Cerebellar cortex (tissue), 1 donor: ENCODE results near the gene CUEDC1.
A peak's percentile ranks its signal among the peaks of the same experiment; 100 is the strongest.

Experiments
- DNase-seq: peaks from one replicate; pipeline ENCODE4 v3.0.0-alpha.2; 2015; ENCODE audit warnings: low spot score

The CUEDC1 gene

DNA sequence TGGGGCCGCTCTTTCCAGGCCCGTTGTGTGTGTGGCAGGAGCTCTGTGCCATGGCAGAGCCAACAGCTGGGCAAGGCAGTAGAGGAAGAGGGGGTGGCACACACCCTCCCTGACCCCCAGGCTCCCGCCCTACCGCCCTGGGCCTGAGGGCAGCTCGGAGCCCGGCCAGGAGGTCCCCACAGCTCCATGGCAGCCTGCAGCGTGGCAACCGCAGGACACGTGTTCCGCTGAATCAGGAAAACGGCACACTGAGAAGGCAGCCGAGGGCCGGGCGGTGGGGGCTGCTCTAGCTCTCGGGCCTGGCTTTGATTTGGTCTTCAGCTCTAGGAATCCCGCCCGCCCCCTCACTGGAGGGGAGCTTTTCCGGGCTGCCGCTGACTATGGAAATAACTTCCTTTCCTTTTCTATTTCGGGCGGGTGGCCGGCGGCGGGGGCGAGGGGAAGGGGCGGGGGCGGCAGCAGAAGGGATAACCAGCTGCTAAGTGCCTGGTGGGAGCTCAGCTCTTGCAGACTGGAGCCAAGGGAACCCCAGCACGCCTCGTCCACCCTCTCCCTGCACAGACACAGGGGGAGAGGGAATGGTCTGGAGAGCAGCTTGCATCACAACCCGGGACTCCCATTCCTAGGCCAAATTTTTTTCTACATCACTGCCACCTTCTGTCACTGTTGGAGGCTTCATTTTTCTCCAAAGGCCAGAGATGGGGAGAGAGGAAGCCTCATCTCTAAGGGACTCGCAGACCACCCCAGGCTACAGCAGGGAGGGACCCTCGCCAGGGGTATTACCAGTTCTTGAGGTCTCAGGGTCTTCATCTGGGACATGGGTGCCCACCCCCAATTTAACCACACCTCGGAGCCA lies 80.5 kb downstream of the CUEDC1 start:
- DNase-seq, result peak; percentile 87

DNA sequence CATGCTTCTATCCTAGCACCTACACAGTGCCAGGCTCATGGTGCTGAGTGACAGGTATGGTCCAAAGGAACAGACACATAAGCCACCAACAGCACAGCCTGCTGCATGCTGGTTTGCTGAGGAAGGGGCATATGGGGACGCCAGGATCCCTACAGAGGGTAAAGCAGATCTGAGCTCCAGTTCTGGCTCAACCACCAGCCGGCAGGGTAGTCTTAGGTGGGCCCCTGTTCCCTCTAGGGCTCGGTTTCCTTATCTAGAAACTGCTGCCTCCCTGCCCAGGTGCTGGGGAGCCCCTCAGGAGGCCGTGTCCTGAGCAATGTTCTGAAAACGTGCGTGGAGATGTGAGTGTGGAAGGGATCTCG lies 81.2 kb downstream of the CUEDC1 start:
- no peak for DNase-seq

DNA sequence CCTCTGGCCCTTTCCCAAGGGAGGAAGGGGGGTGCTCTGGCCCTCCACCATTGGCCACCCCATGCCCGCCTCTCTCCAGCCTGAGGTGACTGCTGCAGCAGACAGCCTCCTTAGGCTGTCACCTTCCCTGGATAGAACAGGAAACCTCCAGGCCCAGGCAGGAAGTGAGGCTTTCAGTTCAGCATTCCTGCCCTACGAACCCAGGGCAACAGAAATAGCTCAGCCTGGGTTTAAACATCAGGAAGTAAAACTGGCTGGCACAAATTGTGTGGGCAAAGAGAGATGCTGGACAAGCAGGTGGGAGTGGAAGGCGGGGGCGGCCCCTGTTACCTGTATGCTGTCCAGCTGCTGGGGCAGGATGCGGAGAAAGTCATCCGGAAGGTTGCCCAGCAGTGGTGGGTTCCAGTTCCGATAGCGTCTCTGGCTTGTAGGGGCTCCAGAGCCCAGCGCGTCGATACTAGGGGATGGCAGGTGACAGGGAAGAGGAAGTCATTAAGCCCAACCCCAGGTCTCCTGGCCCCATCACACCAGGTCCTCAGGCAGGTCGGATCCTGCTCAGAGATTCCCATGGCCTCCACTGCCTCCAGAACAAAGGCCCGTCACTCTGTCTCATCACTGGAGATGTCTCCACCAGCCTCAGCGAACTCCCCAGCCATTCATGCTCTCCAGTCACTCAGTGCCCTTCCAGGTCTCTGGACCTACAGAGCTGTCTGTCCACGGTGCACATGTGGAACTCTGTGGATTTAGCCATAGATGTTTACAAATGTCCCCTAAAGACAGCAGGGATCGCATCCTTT lies 81.8 kb downstream of the CUEDC1 start:
- no peak for DNase-seq

DNA sequence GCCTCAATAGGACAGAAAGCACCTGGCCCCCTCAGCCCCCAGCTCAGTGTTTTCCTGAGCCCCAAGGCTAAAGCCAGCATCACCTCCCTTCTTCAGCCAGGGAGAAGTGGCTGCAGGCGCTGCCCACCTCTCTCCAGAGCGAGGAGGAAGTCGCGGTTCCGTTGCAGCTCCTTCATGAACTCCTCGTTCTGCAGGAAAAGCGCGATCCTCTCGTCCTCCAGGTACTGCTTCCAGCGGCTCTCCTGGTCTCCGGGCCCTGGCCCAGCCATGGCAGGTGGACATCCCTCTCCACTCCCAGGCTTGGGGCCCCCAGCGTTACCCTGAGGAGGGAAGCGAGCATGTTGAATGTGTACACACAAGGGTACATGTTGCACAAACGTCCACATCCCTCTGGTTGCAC lies 82.7 kb downstream of the CUEDC1 start:
- no peak for DNase-seq

DNA sequence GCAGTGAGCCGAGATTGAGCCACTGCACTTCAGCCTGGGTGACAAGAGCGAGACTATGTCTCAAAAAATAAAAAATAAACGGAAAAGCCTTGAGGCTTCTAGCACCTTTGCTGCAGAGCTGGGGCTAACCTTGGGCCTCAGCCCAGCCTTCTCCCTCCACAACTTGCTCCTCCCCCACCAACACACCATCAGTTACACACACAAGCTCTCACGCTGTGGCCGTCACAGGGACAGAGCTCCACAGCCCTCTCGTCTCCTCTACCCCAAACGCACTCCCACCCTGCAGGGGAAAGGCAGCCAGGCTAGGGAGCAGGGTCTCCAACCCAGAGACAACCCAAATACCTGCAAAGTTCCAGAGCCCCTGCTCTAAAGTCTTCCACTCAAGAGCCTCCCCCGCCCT lies 83.3 kb downstream of the CUEDC1 start:
- no peak for DNase-seq

DNA sequence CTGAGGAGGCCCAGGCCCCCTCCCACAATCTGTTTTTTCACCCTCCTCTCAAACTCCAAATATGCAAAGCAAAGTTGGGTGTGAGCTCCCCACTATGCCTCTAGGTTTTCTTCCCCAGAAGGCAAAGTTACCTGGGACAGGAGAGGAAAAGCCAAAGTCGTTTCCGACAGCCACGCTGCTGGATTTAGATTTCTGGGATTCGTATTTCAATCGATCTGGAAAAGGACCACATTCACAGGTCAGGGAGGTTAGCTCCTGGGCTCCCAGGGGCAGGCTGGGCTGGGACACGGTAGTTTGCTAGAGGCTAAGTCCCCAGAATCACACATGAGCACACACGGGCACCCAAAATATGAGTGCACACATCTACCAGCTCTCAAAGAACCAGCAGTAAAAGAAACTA lies 84.1 kb downstream of the CUEDC1 start:
- DNase-seq, result no peak

GRCh38 chr17:57870283-57870635 lies 85.0 kb downstream of the CUEDC1 start:
- DNase-seq, result no peak

DNA sequence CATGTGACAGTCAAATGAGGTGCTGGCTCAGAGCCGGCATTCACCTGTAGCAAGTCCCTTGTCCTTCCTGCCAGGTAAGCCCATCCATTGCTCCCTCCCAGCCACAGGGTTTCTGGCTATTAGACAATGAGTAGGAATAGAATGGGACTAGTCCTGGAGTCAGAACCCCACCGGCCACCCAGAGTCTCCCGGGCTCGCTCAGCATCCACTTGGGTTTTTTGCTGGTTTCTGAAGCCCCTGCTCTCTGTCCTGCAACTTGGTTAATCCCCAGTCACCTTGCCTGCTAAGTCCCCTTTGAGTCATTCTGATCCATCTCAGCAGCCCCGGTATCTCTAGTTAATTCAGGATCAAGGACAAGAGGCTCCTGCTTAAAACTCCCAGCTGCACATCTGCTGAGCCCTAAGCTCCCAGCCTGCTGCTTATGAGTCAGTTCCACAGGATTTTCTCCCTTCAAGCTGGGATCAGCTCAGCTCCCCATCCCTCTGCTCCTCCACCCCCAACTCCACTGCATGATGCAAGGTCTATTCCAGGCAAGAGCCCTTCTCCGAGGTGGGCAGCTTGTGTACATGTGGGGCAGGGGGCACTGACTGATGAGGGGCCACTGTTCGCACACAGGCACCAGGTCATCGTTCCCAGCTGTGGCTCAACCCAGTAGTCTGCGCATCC lies 85.5 kb downstream of the CUEDC1 start:
- no peak for DNase-seq

- no peak for DNase-seq
Observed at GRCh38 chr17:57868910-57869616, 86.1 kb downstream of the CUEDC1 start.

GRCh38 chr17:57868007-57868909 lies 87.0 kb downstream of the CUEDC1 start:
- no peak for DNase-seq

- no peak for DNase-seq
Observed at GRCh38 chr17:57867126-57867525, 88.1 kb downstream of the CUEDC1 start.

GRCh38 chr17:57866723-57867122 lies 88.5 kb downstream of the CUEDC1 start:
- DNase-seq, result no peak

DNA sequence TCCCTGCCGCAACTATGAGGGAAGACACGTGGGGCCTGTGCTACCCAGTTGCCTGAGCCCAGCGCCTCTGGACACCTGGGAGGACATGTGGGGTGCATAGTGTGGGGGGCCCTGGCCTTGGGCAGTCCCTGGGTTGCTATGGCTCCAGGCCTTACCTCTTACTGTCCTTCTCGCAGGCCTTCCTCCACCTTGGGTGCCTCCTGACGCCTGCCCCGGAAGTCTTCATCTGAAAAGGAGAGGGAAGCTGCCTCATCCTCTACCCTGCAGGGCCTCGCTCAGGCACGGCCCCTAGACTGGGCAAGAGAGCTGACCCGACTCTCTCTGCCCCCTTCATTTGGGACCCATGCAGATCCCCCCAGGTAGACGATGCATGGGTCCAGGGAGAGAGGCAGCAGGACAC lies 88.9 kb downstream of the CUEDC1 start:
- no peak for DNase-seq

- DNase-seq, result no peak
Observed at GRCh38 chr17:57864273-57864672, 90.9 kb downstream of the CUEDC1 start.

DNA sequence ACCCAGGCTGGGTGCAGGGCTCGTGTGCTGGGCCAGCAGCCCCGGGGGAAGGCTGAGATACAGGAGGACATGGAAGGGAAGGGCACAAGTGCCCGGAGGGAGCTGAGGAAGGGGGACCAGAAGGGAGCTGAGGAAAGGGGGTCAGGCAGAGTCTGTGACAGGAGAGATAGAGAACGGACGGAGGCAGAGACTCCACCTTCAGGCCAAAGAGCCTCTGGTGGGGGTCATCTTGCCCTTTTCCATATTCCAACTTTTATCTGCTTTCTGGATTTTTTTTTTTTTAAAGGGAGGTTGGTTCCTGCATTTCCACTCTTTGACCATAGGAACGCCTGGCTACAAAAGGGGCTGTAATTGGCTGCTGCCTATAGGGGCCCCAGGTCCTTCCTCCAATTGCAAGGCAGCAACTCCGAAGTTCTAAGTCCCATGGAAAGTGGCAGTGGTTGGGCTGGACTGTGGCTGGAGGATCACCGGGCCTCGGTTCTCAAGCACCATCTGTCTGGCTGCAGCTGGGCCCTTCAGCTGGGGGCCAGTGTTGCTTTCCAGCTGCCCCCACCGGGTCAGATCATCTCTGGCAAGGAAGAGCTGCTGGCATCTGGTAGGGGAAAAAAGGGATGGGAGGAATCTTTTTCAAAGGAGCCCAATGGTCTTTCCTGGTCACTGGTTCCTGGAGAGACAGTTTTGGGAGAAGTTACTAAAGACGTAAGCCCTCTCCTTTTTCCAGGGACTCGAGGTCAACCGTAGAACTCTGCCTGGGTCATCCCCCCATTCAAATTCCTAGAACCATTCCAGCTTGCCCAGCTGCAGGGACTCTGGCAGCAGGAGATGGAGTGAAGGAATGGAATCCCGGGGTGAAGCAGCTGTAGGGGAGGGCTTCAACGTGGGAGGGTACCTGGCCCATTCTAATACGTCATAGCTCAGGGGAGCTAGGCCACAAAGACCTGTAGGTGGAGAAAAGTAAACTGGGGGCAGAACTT lies 92.2 kb downstream of the CUEDC1 start:
- DNase-seq, result peak; percentile 50

- no peak for DNase-seq
Observed at GRCh38 chr17:57861790-57862693, 93.2 kb downstream of the CUEDC1 start.

DNA sequence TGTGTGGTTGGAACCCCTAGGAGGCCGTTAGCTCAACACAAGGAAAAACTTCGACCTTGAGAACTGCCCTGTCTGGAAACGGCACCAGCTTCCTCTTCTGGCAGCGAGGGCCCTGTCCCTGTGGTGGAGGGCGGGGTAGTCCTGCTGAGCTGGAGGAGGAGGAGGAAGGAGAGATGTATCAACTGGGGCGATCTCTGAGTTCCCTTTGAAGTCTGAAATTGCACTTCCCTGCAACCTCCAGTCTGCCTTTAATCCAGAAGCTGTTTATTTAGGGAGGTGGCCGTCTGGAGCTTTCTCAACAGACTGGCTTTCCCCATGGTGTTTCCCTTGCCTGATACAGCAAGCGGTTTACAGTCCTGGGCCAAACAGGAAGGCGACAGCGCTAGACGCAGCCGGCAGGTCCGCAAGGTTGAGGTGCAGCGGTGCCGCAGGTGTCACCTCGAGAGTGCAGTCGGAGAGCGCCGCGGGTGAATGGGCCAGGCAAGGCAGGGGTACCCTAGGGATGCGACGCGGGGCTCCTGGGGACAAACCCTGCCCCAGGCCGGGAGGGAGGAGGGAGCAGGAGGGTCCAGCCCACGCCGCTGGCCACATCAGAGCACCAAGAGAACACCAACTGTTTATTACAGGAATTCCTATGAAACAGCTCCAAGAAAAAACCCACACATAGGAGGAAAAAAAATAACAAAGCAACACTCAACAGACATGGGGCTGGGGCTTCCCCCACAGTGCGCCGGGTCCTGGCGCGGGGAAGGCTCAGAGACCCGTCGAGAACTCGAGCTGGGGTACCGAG lies 94.0 kb downstream of the CUEDC1 start:
- peak; percentile 38 for DNase-seq

DNA sequence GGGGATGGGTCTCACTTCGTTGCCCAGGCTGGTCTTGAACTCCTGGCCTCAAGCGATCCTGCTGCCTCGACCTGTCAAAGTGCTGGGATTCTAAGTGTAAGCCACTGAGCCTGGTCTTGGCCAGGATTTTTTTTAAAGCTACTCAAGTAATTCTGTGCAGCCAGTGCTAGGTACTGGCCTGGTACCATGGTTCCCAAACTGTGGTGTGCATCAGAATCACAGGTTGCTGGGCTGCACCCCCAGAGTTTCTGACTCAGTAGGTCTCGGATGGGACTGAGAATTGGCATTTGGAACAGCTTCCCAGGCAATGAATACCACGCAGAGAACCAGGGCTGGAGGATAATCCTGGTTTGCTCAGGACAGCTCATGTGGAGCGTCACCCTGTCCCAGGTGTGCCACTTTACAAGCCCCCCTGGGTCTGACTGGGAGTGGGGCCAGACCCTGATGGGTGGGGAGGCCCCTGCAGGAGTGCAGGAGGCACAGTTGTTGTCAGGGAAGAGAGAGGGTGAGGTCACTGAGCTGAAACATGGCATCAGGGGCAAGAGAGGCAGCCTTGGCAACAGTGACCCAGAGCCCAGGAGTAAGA lies 94.7 kb downstream of the CUEDC1 start:
- no peak for DNase-seq
